Neural cell (in vitro differentiated cells): Measurements from ENCODE around the gene COL4A1. TPM values are rescaled to one million over a fixed set of nuclear protein-coding genes. Genes with fewer than 3 reads are reported as not detected.
"Not testable (repeated sequence)": the region's sequence is repeated elsewhere in the genome, so short reads cannot be mapped to it uniquely, and the experiment has no call there.

ENCODE experiments used
- H2AFZ ChIP-seq: fragments of 200-600, 300-800 bp; sonication (generic), shearing (Covaris generic); 2 replicates; pipeline ENCODE4 v1.6.0; 2014; ENCODE audit warnings: low read depth, mild to moderate bottlenecking, antibody characterized with exemption, low read length, moderate library complexity
- H3F3A ChIP-seq: fragments of 200-600 bp; shearing (Covaris generic); 2 replicates; pipeline ENCODE4 v1.6.1; 2016; ENCODE audit warnings: mild to moderate bottlenecking, moderate library complexity, mixed read lengths, antibody characterized with exemption, low read length; ENCODE audit not compliant: insufficient read depth, poor library complexity, severe bottlenecking
- H3K27ac ChIP-seq: fragments of 200-600, 300-800 bp; sonication (generic), shearing (Covaris generic); 2 replicates; pipeline ENCODE4 v1.5.1; 2014; ENCODE audit warnings: mild to moderate bottlenecking, low read length, moderate library complexity
- H3K27me3 ChIP-seq: fragments of 300-800, 200-600 bp; sonication (generic), shearing (Covaris generic); 2 replicates; pipeline ENCODE4 v1.6.0; 2014; ENCODE audit warnings: mild to moderate bottlenecking, low read depth, low read length, moderate library complexity; ENCODE audit not compliant: insufficient read depth
- H3K36me3 ChIP-seq: fragments of 300-800, 200-600 bp; sonication (generic), shearing (Covaris generic); 2 replicates; pipeline ENCODE4 v1.5.1; 2014; ENCODE audit warnings: mild to moderate bottlenecking, antibody characterized with exemption, low read length, moderate library complexity; ENCODE audit not compliant: insufficient read depth
- H3K4me2 ChIP-seq: fragments of 300-800, 200-600 bp; sonication (generic), shearing (Covaris generic); 2 replicates; pipeline ENCODE4 v1.6.0; 2014; ENCODE audit warnings: mild to moderate bottlenecking, low read length
- H3K4me3 ChIP-seq: fragments of 300-800, 200-600 bp; sonication (generic), shearing (Covaris generic); 2 replicates; pipeline ENCODE4 v1.5.1; 2014; ENCODE audit warnings: mild to moderate bottlenecking, low read length, moderate library complexity
- H3K79me2 ChIP-seq: fragments of 200-600 bp; shearing (Covaris generic); replicated peaks from 2 replicates; pipeline ENCODE4 v1.6.0; 2014; ENCODE audit warnings: mild to moderate bottlenecking, low read length, moderate library complexity; ENCODE audit not compliant: insufficient read depth
- H3K9ac ChIP-seq: fragments of 300-800, 200-600 bp; sonication (generic), shearing (Covaris generic); 2 replicates; pipeline ENCODE4 v1.6.1; 2016; ENCODE audit warnings: mild to moderate bottlenecking, low read length, mixed read lengths
- H3K9me2 ChIP-seq: fragments of 200-600 bp; shearing (Covaris generic); 2 replicates; pipeline ENCODE4 v1.6.1; 2016; ENCODE audit warnings: mild to moderate bottlenecking, low read length, mixed read lengths; ENCODE audit not compliant: insufficient read depth
- H3K9me3 ChIP-seq: fragments of 200-600, 300-800 bp; sonication (generic), shearing (Covaris generic); 2 replicates; pipeline ENCODE4 v1.6.1; 2016; ENCODE audit warnings: mild to moderate bottlenecking, mixed run types, low read length, moderate library complexity, mixed read lengths
- H4K20me1 ChIP-seq: fragments of 200-600 bp; shearing (Covaris generic); 2 replicates; pipeline ENCODE4 v1.6.1; 2016; ENCODE audit warnings: mild to moderate bottlenecking, mixed run types; ENCODE audit not compliant: insufficient read depth
- EP300 ChIP-seq: fragments of 450-650 bp; conservative IDR thresholded peaks from 2 replicates; pipeline ENCODE4 v1.6.1; 2014; ENCODE audit warnings: antibody characterized with exemption, mild to moderate bottlenecking, moderate library complexity; ENCODE audit not compliant: poor library complexity, severe bottlenecking
- EZH2 ChIP-seq: fragments of 200-600, 300-800 bp; shearing (Covaris generic), sonication (generic); IDR thresholded peaks from 2 replicates; pipeline ENCODE4 v1.6.1; 2014; ENCODE audit warnings: antibody characterized with exemption, low read length, borderline replicate concordance, mild to moderate bottlenecking; ENCODE audit not compliant: insufficient read depth, poor library complexity, severe bottlenecking
- MXI1 ChIP-seq: fragments of 450-650 bp; conservative IDR thresholded peaks from 2 replicates; pipeline ENCODE4 v1.6.1; 2014; ENCODE audit warnings: antibody characterized with exemption, mild to moderate bottlenecking; ENCODE audit not compliant: poor library complexity, severe bottlenecking
- POLR2AphosphoS5 ChIP-seq: IDR thresholded peaks from 2 replicates; pipeline ENCODE4 v1.6.1; 2012
- RAD21 ChIP-seq: fragments of 450-650 bp; conservative IDR thresholded peaks from 2 replicates; pipeline ENCODE4 v1.6.1; 2014; ENCODE audit warnings: antibody characterized with exemption, mild to moderate bottlenecking, moderate library complexity
- SMC3 ChIP-seq: fragments of 450-650 bp; conservative IDR thresholded peaks from 2 replicates; pipeline ENCODE4 v1.6.1; 2014; ENCODE audit warnings: antibody characterized with exemption, mild to moderate bottlenecking, moderate library complexity; ENCODE audit not compliant: poor library complexity
- TAF1 ChIP-seq: IDR thresholded peaks from 2 replicates; pipeline ENCODE4 v1.6.1; 2012; ENCODE audit warnings: low read depth
- polyA plus RNA-seq: library from polyadenylated mRNA; depleted of rRNA; stranded (reverse); fragments of >200 nt; gene quantifications from 2 replicates; pipeline ENCODE4 v1.2.3, GENCODE V29; 2014
- TF ChIP-seq, protein P1 (sequence below): IDR thresholded peaks from 2 replicates; pipeline ENCODE4 v1.6.1; 2012; ENCODE audit warnings: borderline replicate concordance
- TF ChIP-seq, protein P2 (sequence below): fragments of 450-650 bp; IDR thresholded peaks from 2 replicates; pipeline ENCODE4 v1.5.1; 2014; ENCODE audit warnings: antibody characterized with exemption, mild to moderate bottlenecking, moderate library complexity; ENCODE audit not compliant: poor library complexity, severe bottlenecking

Gene COL4A1
- polyA plus RNA-seq, 1 donor from 2014 or later, result 13.1 TPM

DNA sequence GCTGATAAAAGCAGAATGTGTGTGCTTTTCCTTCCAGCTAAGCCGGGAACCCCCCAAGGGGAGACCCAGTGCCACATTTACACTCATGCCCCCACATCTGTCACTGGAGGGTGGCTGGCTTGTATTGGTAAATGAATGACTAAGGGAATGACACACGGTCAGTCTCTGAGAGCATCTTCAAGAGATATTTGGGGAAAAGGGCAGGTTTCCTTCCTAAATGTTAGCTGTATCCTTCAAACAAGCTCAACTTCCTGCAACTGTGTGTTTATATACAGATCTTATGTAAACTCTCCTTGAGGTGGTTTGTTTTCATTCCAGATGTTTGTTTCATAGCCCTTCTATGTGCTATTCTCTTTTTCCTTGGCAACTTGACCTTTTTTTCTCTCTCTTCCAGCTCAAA is 192.6 kb downstream of the COL4A1 start:
- Histone ChIP-seq H3K9ac (no peak overlapping the region), H3F3A (no peaks in the 10 kb centered on the region), H3K9me2 (no peaks in the 10 kb centered on the region), H3K4me3 (no peak overlapping the region), H2AFZ (no peak overlapping the region), H3K27ac (no peak overlapping the region), H3K4me2 (no peak overlapping the region), H3K36me3 (no peaks in the 10 kb centered on the region), H4K20me1 (no peaks in the 10 kb centered on the region), H3K27me3 (no peaks in the 10 kb centered on the region), H3K9me3 (no peaks in the 10 kb centered on the region), H3K79me2 (no peaks in the 10 kb centered on the region)
- TF ChIP-seq, protein P1, sequence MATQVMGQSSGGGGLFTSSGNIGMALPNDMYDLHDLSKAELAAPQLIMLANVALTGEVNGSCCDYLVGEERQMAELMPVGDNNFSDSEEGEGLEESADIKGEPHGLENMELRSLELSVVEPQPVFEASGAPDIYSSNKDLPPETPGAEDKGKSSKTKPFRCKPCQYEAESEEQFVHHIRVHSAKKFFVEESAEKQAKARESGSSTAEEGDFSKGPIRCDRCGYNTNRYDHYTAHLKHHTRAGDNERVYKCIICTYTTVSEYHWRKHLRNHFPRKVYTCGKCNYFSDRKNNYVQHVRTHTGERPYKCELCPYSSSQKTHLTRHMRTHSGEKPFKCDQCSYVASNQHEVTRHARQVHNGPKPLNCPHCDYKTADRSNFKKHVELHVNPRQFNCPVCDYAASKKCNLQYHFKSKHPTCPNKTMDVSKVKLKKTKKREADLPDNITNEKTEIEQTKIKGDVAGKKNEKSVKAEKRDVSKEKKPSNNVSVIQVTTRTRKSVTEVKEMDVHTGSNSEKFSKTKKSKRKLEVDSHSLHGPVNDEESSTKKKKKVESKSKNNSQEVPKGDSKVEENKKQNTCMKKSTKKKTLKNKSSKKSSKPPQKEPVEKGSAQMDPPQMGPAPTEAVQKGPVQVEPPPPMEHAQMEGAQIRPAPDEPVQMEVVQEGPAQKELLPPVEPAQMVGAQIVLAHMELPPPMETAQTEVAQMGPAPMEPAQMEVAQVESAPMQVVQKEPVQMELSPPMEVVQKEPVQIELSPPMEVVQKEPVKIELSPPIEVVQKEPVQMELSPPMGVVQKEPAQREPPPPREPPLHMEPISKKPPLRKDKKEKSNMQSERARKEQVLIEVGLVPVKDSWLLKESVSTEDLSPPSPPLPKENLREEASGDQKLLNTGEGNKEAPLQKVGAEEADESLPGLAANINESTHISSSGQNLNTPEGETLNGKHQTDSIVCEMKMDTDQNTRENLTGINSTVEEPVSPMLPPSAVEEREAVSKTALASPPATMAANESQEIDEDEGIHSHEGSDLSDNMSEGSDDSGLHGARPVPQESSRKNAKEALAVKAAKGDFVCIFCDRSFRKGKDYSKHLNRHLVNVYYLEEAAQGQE, result no peak
- no peak for TF ChIP-seq EP300
- no peak for TF ChIP-seq MXI1
- TF ChIP-seq POLR2AphosphoS5, result no peak
- TF ChIP-seq SMC3, result no peak
- no peak for TF ChIP-seq TAF1
- no peak for TF ChIP-seq EZH2
- TF ChIP-seq, protein P2, sequence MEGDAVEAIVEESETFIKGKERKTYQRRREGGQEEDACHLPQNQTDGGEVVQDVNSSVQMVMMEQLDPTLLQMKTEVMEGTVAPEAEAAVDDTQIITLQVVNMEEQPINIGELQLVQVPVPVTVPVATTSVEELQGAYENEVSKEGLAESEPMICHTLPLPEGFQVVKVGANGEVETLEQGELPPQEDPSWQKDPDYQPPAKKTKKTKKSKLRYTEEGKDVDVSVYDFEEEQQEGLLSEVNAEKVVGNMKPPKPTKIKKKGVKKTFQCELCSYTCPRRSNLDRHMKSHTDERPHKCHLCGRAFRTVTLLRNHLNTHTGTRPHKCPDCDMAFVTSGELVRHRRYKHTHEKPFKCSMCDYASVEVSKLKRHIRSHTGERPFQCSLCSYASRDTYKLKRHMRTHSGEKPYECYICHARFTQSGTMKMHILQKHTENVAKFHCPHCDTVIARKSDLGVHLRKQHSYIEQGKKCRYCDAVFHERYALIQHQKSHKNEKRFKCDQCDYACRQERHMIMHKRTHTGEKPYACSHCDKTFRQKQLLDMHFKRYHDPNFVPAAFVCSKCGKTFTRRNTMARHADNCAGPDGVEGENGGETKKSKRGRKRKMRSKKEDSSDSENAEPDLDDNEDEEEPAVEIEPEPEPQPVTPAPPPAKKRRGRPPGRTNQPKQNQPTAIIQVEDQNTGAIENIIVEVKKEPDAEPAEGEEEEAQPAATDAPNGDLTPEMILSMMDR, result no peak
- no peak for TF ChIP-seq RAD21

DNA sequence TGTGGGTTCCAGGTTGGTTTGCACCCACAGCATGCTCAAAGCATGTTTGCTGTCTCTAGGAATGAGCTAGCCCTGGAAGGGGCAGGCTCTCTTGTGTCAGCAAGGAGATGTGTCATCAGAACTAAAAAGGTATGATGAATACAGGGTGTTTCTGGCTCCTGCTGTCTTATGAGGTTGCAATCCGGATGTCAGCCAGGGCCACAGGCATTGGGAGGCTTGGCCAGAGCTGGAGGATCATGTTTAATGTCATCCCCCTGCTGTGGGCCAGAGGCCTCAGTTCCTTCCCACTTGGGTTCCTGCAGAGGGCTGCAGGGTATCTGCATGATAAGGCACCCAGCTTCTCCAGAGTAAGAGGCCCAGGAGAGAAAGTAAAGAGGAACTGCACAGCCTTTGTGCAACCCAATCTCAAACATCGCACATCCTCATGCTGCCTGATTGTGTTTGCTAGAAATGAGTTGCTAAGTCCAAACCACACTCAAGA is 193.6 kb downstream of the COL4A1 start:
- Histone ChIP-seq H3K9me3 (no peaks in the 10 kb centered on the region), H3K4me3 (no peak overlapping the region), H3K9me2 (no peaks in the 10 kb centered on the region), H3K36me3 (no peaks in the 10 kb centered on the region), H3K4me2 (no peak overlapping the region), H2AFZ (no peak overlapping the region), H3K9ac (no peak overlapping the region), H3K27ac (no peak overlapping the region), H4K20me1 (no peaks in the 10 kb centered on the region), H3K27me3 (no peaks in the 10 kb centered on the region), H3F3A (no peaks in the 10 kb centered on the region), H3K79me2 (no peaks in the 10 kb centered on the region)
- TF ChIP-seq, protein P1, result no peak
- TF ChIP-seq EZH2 (no peak), TAF1 (no peak), POLR2AphosphoS5 (no peak)

DNA sequence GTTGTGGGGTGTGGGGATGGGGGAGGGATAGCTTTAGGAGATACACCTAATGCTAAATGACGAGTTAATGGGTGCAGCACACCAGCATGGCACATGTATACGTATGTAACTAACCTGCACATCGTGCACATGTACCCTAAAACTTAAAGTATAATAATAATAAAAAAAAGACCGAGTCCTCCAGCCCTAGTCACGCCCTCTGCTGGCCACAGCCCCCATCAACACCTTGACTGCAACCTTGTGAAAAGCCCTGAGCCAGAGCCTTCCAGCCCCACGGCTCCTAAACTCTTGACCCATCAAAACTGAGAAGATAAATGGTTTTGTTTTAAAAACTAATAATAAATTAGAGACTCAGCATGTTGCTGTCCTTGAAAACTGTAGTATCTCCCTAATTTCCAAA is 194.6 kb downstream of the COL4A1 start:
- not testable (repeated sequence) for H3K4me2 ChIP-seq, H2AFZ ChIP-seq, H3K79me2 ChIP-seq, H3F3A ChIP-seq, H3K9me3 ChIP-seq, H3K9ac ChIP-seq, H3K4me3 ChIP-seq, H3K27ac ChIP-seq, H3K9me2 ChIP-seq, H3K36me3 ChIP-seq, H4K20me1 ChIP-seq, H3K27me3 ChIP-seq
